GM10266 (cell line): ENCODE data around the gene GSE1.

Experiments used
- DNase-seq: peaks from one replicate; pipeline ENCODE4 v3.0.0; 2012; ENCODE audit errors: extremely low spot score
- TF ChIP-seq, protein P1 (sequence below): IDR thresholded peaks from 2 replicates; pipeline ENCODE4 v1.5.1; 2012; ENCODE audit warnings: mild to moderate bottlenecking, low read depth; ENCODE audit not compliant: control insufficient read depth, insufficient read depth; ENCODE audit errors: missing control alignments

Gene GSE1

DNA sequence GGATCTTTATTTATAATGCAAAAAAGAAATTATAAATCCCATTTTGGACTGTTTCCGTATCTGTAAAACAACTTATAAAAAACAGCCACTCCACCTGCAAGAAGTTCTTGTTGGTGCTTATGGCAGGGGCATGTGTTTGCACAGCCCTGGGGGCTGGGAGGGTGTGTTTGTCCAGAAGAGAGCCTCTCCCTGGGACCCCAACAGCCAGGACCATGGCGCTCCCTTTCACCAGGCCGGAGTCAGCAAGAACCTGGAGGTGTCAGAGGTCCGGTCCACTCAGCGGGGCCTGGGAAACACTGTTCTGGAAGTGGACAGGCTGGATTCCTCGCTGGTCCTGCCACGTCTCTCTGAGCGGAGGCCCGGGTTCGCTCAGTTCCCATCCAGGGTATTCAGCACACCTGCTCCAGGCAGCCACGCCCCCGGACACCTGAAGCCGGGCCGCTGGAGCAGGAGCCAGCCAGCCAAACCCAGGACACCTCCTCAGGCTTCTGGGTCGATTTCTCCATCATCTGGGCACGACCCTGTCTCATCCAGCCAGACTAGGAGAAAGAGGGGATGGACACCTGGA is 94.5 kb downstream of the GSE1 start:
- DNase-seq: no peak
- TF ChIP-seq, protein P1, sequence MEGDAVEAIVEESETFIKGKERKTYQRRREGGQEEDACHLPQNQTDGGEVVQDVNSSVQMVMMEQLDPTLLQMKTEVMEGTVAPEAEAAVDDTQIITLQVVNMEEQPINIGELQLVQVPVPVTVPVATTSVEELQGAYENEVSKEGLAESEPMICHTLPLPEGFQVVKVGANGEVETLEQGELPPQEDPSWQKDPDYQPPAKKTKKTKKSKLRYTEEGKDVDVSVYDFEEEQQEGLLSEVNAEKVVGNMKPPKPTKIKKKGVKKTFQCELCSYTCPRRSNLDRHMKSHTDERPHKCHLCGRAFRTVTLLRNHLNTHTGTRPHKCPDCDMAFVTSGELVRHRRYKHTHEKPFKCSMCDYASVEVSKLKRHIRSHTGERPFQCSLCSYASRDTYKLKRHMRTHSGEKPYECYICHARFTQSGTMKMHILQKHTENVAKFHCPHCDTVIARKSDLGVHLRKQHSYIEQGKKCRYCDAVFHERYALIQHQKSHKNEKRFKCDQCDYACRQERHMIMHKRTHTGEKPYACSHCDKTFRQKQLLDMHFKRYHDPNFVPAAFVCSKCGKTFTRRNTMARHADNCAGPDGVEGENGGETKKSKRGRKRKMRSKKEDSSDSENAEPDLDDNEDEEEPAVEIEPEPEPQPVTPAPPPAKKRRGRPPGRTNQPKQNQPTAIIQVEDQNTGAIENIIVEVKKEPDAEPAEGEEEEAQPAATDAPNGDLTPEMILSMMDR: no peak

DNA sequence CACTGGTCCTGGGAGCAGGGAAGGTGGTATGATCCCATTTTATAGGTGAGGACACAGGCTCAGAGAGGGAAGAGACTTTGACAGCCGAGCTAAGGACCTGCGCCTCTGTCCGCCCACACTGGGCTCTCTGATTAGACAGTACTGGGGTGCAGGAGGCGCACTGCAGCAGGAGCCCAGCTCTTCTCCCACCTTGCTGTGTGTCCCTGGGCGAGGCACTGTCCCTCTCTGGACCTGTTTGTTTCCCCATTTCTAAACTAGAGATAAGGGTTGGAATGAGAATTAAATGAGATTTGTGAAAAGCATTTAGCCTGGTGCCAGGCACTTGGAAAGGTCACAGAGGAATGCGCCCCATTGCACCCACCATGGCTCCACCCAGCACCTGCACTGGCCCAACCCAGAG is 95.2 kb downstream of the GSE1 start:
- DNase-seq: no peak
- TF ChIP-seq, protein P1: no peak

DNA sequence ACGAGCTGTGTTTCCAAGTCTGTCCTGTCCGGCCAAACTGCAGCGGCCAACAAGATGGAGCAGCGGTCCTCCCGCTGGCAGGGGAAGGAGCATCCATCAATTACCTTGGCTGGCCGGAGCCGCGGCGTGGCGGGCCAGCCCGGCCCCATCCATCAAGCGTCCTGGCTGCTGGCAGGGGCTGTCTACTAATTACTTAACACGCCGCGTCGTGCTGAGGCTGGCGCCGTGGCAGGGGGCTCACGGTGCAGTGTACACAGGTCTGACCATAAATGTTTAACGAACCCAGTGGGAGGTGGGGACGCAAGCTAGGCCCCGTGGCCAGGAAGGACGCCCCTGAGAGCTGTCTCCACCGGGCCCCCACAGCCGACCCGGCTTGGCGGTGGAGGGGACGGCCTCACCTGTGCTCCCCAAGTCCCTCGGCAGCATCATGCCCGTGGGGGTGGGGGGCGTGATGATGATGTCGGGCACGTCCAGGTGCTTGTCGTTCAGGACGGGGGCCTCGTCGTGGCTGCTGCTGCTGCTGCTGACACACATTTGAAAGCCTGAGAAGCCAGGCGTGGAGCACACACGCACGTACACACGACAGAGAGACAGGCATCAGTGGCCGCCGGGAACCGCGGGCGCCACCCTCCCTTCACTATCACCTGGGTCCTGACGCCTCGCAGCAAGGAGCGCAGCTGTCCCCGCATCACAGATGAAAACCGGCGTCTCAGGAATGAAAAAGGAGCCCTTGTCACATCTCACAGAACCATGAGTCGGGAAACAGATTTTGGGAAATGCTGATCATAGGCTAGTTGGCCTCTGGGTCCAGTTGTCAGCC is 96.9 kb downstream of the GSE1 start:
- DNase-seq: no peak

DNA sequence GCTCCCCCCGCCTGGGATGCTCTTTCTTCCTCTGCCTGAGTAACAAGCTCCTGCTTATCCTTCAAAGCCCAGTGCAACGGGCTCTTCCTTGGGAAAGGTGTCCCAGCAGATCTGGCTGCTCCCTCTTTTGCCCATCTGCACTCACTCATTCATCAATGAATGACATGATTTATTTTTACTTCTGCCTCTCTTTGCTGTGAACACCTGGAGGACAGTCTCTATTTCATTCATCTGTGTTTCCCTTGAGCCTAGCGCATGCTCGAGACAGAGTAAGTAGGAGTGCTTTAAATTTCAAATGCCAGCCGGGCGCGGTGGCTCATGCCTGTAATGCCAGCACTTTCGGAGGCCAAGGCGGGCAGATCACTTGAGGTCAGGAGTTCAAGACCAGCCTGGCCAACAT is 97.6 kb downstream of the GSE1 start:
- TF ChIP-seq, protein P1: no peak
- DNase-seq: no peak

More for the DNA sequence above, 96.9 kb downstream of the GSE1 start:
- TF ChIP-seq, protein P1: no peak

DNA sequence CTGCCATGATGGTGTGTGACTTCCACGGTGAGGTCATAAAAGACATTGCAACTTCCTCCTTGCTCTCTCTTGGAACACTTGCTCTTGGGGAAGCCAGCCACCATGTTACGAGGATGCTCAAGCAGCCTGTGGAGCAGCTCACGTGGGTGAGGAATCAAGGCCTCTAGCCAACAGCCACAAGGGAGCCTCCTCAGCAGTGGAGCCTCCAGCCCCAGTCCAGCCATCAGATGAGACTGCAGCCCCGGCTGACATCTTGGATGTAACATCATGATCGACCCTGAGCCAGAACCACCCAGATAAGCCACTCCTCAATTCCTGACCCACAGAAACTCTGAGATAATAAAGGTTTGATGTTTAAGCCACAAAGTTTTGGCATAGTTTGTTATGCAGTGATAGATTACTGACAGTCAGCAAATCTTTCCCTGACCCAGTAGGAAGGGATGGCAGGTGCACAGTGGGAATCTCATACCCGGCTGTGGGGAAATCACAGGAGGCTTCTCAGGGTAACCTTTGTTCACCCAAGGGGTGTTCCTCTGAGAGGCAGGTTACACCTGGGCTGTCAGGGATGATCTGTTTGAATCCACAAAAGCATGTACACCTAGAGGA is 99.0 kb downstream of the GSE1 start:
- TF ChIP-seq, protein P1: no peak
- DNase-seq: no peak

DNA sequence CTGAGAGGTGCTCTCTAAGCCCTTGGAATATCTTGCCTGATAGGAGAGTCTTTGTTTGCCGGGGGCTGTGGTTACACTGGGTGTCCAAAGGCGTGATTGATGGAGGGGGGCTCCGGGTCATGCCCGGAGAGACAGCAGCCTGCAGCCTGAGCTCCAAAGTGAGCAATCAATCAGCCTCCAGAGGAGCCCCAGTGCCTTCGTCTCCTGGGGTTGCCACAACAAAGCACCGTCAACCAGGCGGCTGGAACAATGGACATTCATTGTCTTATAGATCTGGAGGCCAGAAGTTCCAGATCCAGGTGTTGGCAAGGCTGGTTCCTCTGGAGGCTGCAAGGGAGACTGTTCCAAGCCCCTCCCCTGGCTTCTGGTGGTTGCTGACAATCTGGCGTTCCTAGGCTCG is 99.7 kb downstream of the GSE1 start:
- DNase-seq: no peak
- TF ChIP-seq, protein P1: no peak
